ENCODE data around the gene ROBO2.
A peak's percentile ranks its signal among the peaks of the same experiment; 100 is the strongest.

ROBO2 gene

DNA sequence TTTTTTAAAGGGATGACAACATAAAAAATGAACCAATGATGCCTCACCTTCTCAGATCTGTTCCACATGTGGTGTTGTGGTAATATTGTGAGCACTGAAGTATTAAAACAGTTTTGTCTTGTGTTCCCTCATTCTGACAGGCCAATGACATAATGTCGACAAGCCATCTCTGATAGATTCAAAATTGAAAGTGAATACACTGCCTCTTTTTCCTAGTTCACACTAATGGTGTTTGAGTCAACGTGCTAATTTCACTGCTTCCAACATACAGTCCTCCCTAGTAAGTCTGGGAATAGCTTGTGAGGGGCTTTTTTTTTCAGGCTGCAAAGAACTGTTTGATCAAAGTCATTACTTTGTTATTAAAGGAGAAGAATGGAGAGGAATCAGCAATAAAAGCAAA lies 82.8 kb downstream of the ROBO2 start:
- no peak for DNase-seq

DNA sequence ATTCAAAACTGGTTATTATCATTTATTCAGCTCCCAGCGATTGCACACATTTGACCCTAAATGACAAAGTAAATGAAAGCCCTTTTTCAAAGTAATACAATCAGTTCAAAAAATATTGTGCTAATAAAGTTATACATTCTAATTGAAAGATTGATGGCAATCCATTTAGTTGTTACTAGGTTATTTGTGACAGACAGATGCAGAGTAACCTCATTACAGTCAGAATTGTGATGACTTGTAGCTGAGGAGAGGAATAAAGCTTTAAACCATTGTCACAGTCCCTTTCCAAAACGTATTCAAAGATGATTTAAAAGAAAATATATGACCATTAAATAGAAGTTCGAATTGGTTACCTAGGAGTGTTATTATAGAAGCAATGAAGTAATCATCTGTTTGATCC lies 86.1 kb downstream of the ROBO2 start:
- no peak for DNase-seq

DNA sequence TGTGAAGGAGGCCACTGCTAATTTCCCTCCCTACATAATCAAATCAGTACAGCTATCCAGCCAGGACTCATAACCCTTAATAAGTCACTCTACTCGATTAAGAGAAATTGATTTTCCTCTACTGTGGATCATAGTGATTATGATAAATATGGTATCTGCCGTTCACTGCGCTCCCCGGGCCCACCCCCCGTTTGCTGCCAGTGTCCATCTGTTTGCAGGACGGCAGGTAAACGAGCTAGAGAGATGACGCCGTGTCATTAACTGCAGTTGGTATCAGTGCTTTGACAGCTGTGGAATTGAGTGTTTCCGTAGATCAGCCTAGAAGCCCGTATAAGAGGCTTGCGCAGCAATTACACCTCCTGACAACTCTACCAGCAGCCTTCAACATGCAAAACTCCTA lies 94.9 kb downstream of the ROBO2 start:
- DNase-seq: no peak

DNA sequence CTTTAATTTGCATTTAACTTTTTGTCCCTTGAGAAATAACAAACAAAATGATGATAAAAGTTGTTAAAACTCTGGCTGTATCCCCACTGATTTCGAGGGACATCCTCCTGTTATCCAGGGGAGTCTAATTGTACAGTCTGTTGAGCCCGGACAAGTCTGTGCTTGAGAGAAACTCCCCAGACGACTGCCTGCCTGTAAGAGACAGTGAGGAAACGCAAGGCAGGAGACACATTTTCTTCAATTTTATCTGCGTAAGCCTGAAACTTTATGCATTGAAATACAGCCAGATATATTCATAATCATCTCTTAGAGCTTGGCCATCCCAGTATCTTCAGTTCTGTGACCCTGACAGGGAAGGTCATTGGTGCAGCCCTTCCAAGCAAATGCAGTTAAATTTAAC lies 97.7 kb downstream of the ROBO2 start:
- no peak for DNase-seq

DNA sequence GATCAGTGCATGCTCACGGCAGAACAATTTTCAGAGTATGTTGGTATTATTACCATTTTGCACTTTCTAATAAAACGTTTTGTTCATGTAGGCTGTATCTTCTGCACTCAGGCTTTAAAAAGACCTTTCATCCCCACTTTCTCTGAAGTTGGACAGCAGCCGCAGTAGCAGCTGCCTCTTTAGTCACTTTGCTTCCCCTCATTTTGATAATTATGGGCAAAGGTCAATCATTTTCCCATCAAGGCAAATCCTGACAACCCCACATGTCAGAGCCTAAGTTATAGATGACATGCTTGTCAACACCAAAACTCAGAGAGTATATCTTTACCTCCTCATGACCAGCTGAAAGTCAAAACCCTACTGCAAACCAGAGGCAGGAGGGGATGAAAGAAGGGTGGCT lies 99.7 kb downstream of the ROBO2 start:
- DNase-seq: no peak

DNA sequence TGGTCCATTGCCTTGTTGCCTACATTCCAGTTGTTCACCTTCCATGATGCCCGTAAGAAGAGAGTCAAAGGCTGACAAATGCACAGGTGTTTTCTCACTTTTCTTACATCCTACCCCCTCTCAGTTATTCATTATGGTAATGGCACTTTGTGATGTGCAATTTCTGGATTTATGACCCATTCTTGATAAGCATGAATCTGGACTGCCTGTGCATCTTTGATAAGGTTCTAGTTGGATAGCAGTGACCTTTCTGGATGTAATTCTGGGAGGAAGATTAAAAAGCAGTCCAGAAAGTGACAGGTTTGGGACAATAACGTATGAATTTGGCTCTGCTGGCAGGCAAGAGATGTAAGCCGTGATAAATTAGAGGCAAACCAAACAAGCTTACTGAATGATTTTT lies 101.5 kb downstream of the ROBO2 start:
- no peak for DNase-seq

DNA sequence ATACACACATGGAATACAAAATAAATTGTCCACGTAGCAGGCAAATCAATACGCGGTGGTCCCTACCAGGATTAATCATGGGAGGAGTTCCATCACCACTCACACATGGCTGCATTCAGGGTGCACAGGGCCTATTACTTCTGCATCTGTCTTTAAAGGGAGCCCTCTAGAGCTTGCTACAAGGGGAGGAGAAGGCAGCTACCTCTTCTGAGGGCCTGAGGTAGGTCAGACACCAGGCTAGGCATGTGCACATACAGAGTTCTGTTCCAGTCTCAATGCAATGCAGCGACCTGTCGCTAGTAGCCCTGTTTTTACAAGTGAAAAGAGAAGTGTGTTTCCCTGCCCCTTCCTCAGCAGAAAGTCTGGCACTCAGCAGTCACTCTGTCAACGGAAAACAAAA lies 102.7 kb downstream of the ROBO2 start:
- no peak for DNase-seq

DNA sequence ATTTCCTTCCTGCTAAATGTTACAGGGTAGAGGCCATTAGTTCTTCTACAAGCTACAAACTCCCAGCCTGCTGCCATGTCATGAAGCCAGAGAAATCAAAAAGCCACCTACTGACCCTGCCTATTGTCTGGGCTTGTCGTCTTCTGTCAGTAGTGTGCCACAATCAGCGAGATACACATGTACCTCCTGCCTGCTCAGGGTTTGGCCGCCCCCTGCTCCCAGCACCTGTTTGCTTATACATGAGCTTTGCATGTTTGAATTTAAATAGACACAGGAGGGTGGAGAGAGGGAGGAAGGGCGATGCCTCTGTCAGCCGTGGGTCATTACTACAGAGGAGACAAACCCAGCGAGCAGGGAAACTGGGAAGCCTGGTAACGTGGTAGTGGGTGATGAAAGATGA lies 106.1 kb downstream of the ROBO2 start:
- DNase-seq: no peak

DNA sequence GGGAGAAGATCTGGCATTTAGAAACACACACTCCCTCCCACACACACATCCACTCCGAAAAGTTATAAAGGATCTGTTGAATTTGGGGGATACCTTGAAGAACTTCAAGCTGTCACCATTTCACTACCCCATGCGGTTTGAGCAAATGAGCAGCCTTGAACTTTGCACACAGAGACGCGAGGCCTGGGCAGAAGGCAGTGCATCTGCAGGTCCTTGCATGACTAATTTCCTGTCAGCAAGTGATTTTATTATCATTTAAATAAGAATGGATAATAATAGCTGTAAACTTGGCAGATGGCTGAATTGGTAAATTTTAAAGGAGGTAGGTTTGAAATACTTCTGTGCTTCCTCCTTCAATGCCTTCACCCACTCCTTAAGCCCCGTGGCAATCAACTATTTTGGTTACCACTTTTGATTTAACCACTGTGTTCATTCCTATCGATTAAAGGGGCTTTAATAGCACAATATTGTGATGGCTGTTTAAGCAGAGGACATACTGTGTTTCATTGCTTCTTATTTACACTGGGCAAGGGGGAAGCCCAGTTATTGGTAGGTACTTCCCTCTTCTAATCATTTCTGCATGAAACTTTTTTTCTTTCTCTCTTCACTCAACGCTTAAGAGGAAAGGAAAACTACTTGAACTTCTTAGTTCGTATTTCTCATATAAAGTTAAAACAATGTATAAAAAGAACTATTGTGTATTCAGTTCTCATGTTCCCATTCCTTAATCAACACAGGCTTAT lies 108.1 kb downstream of the ROBO2 start:
- no peak for DNase-seq

DNA sequence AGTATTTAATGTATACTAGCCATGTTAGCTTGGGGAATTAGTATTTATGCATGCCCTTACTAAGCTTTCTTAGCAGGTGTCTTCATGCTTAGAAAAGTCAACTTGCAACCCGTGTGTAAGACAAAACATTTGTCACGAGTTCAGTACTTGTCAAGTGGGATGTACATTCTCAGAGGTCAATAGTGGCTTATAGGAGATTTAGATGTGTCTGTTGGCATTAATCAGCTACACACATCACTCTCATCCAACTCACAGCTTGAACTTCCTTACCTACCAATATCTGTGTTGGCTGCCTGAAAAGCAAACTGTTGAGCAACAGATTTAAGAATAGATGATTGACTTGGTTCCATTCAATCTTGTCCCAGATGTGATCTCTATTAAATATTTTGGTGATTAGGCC lies 109.5 kb downstream of the ROBO2 start:
- no peak for DNase-seq

DNA sequence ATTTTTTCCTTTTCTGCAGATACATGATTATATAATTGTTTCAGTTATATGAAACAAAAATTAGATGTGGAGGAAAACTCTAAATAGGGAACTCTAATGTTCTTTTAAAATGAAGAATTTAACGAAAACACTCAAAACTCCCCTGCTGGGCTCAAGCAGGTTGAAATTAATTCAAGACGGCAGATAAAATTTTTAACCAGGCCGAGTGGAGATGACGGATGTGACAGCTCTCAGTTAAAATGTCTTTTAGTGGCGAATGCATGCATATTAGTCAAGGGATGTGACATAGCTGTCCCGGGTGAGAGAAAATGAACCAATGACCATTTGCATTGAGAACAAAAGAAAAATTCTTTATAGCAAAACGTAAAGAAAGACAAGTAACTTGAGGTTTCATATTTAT lies 110.1 kb downstream of the ROBO2 start:
- DNase-seq: no peak

DNA sequence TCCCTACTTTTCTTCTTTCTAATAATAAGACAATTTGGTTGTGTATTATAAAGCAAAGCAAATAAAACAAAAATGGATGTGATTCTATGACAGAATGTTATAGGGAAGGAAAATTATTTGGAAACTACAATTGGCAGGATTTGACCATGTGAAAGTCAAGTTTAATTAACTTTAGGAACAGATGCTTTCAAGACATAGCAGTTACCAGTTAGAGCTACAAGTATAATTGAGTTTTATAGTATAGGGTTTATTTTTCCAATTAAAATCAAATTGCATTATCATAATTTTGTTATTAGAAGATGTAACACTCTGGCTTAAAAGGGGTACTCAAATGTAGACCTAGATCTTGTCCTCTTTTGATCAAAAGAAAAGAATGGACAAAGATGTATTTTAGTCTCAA lies 110.9 kb downstream of the ROBO2 start:
- no peak for DNase-seq

DNA sequence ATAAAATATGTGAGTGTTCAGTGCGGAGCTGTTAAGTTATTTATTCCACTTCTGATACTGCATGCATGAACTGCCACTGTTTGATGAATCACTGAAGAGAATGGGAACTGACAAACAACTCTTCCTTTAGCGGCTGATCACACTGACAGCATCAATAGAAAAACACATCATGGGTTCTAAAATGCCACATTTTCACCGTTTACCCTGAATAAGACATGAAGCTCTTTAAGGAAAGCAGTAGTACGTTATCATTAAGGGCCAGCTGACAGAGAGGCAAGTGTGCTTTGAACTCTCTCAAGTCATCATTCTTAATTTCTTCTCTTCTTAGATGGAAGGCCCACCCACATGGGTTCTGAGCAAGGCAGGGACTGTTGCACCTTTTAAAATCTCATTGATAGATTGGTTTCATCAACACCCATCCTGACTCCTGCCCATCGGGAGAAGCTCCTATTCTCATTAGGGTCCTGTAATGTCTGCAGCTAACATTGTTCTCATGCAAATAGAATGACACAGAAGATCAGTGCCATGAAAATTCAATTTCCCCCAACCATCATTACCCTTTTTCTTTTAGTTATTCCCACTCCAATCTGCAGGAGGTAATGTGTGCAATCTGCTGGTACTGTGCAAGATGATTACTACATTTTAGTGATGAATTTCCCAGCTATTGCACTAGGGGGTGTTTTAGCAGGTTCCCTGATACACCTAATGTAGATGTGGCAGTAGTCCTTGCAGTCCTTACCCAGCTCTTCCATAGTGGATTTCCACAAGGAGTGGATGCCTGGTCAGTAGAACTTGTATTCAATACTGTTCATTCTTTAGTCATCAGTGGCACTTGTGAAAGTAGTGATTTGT lies 119.1 kb downstream of the ROBO2 start:
- no peak for DNase-seq

DNA sequence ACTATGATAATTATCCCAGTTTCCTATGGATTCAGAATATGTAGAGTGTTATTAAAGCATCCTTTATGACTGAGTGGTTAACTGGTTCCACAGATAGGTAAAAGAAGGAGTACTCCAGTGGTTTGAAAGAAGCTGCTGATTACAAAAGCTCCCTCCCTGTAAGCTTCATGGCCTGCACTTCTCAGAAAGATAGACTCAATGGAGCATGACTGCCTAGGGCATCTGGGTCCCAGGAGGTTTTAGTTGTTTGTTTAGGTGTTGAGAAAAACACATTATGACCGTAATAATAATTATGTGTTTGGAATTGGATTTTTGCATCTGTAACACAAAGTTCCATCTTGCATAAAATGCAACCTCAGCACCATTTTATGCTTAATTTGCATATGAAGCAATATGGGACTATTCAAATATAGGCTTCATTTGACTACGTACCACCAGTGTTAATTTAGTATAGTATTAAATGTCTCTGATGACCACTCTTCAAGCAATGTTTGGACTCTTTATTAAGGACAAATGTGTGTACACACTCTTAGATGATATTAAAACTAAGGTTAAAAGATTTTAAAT lies 121.1 kb downstream of the ROBO2 start:
- peak; percentile 16 to 63 for DNase-seq

DNA sequence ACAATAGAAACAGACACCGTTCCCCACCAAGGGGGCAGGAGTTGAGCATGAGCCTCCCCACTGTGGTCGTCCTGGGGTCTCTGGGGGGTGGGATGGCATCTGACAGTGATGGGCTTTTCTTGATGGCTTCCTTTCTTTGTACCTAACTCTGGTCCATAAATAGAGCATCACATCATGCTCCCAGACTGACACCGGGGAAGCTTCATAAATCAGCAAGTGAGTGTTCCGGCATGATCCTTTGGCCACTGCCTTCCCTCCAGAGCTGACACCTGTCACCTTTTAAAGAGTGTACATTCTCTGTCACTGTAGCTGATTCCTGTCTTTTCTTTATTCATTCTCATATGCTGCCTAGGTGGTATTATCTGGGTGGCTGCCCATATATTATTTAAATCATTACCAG lies 129.9 kb downstream of the ROBO2 start:
- no peak for DNase-seq

DNA sequence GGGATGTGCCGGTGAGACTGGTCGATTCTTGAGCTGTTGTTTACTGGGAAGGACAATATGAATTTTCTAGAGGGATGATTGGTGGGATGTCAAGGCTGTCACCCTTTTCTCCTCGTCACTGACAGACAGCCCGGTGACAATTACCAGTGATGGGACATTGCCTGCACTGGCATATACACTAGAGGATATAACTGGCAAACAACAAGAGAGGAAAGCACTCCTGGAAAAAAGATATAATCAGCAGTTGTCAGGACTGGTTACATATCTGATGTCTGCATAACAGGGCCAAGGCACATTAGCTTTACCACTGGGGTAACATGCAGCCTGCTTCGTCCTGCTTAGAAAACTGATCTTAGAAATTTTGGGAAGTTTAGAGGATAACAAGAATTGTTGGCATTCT lies 131.1 kb downstream of the ROBO2 start:
- no peak for DNase-seq

DNA sequence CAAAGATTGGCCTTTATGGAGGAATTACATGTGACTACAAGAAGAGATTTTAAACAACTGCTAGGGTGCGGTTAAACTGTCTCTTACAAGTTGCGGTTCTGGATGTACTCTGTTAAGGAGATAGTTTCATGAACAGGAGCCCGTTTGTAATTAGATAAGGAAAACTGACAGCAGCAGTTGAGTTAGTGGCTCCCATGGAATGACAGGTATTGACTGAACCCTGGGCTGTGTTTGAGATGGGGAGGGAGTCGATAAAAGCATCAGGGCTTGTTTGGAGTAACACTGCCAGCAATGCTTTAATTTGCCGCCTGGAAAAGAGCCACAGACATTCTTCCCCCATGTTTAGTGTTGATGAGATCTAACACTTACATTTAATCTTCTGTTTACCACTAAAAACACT lies 139.9 kb downstream of the ROBO2 start:
- no peak for DNase-seq

DNA sequence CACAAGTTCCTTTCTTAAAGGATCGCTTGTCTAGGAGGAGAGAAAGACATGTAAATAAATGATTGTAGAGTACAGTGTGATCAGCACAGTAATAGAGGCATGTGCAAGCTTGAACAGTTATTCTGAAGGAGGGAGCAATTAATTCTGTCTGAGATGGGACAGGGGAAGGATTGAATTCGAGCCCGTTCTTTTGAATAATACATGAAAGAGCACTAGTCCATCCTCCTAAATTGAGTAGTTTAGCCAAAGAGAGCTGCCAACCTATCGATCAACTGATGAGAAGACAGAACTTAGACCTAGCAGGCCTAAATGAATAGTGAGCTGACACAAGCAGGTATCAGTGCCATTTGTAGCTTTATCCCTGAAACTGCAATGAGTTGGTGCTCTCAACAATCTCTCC lies 142.4 kb downstream of the ROBO2 start:
- no peak for DNase-seq

DNA sequence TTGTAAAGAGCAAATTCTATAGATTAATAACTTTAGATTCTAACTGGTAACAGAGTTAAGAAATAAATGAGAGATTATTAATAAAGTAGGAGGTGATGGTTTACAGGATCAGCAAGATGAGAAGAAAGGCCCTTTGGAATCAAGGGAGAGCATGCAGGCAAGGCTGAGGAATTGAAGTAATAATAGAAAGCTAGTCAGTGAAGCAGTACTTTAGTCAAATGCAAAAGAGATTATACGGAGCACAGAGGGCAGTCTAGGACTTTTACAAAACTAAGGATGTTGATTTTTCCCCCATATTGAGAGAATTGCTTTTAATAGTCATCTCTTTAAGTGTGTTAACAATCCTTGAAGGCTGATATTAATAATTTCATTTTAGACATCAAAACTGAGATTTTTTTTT lies 146.4 kb downstream of the ROBO2 start:
- DNase-seq: no peak

DNA sequence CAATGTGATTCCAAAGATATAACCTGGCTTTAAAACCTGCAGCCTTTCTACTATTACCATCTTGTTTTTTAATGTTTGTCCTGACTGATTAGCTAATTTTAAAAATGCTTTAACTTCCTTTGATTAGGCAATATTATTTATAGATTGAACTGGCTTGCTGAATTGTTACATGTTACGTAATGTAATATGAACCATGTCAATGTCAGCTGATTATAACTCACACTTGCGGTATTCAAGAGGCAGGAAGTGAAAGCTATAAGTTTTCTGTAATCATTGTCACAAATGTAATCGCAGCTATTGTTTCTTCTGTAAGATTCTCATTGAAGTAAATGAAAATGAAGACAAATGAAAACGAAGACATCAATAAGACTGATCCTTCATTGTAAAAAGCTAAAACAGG lies 146.8 kb downstream of the ROBO2 start:
- DNase-seq: no peak

DNA sequence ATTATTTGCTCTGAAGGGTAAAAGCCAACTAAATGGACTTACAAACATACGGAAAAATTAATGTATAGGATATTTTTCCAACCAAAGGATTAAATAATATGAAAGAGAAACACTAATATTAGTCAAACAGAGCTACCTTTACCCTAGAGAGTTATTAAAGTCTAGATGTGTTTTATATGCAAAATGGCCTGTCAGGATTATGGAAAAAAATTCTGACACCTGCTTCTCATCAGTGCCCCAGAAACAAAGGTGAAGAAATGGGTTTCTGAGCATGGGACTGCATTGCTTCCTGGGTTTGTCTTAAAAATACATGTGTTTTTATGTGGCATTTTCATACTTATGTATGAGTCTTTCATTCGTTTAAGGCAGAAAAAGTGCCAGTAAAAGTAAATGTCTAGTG lies 148.3 kb downstream of the ROBO2 start:
- no peak for DNase-seq

DNA sequence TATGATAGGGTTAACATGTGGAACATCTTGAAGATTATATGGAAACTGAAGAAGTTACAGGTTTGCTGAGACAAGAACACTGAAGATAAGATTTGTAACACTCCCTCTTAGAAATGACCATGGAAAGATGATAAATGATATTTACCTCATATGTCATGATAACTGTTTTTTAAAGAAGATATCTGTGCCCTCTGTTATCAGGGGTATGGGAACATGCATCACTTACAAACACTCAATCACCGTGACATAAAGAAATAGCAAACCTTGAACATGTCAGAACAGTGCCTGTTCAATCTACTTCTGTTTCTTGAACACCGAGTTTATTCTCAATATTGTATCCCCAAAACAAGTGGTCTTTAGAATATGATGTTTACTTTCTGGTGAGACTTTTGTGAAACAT lies 149.4 kb downstream of the ROBO2 start:
- no peak for DNase-seq

DNA sequence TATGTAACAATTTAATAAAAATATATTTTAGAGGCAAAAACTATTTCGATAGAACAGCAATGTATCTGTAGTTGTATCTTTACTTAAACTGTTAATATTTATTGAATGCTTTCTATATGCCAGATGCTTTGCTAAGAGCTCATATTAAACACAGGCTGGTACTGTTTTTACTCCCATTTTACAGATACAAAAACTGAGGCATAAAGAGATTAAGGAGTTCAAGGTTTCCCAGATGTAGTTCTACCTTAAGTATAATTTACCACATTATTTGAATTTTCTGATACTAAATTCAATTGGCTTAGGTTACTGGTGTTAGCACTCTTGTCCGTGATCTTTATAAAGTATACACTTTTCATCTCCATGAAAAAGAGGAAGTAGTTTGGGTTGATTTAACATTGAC lies 149.8 kb downstream of the ROBO2 start:
- no peak for DNase-seq

DNA sequence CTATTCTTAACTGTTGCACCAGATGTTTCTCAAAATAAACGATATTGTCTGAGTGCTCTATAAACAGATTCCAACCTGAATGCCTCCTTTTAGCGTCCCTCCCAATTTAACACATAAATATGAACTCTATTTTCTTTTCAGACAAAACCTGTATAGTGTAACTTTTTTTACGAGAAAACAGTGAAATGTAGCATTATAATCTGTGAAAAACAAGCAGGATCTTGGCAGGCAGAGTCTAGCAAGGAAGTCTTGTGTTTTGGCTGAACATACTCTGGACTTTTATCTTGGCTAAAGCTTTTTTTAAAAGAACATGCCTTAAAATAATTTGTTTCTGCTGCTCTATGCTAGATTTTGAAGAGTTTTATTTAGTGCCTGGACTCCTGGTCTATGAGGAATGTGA lies 150.5 kb downstream of the ROBO2 start:
- no peak for DNase-seq

Measured in NCI-H187 (cell line).